ENCODE data around the gene MKKS. TPM values are rescaled to one million over a fixed set of nuclear protein-coding genes. Genes with fewer than 3 reads are reported as not detected.

The MKKS gene
- total RNA-seq, 4 donors from 2014 or later: 4.7 to 15.4 (median 12.9) TPM

DNA sequence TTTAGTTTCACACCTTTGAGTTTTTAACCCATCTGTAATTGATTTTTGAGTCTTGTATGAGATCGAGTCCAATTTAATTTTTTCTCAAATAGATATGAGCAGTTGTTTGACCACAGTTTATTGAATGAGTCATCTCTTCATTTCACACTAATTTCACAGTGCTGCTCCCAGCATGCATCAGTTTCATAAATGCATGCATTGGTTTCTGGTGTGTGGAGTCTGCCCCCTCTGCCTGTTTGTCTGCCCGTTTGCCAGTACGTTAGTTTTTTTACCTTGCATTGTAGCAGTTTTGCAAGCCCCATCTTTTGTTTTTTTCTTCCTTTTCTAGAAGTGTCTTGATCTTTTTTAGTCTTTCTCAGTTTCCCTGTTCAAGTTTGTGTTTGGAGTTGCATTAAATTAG lies 13.0 kb upstream of the MKKS start:
- Histone ChIP-seq H3K4me3 (no peak overlapping the region), H3K36me3 (no peaks in the 10 kb centered on the region), H3K27me3 (no peaks in the 10 kb centered on the region), H3K27ac (peak overlapping the region in 1 of 4 donors; percentile 30), H3K4me1 (peaks cover 2 to 16% (median 4%) of the 10 kb centered on the region in 3 donors), H3K9me3 (no peaks in the 10 kb centered on the region)
- 2 to 24% methylated on average over 3 of the region's 3 CpGs for WGBS, 2 donors
- intact Hi-C loops (cut with DNase I): no loop called here
- DNase-seq: no peak
- no peak for TF ChIP-seq POLR2A (IDR thresholded peaks at IDR 0.05)
- TF ChIP-seq, protein P1, sequence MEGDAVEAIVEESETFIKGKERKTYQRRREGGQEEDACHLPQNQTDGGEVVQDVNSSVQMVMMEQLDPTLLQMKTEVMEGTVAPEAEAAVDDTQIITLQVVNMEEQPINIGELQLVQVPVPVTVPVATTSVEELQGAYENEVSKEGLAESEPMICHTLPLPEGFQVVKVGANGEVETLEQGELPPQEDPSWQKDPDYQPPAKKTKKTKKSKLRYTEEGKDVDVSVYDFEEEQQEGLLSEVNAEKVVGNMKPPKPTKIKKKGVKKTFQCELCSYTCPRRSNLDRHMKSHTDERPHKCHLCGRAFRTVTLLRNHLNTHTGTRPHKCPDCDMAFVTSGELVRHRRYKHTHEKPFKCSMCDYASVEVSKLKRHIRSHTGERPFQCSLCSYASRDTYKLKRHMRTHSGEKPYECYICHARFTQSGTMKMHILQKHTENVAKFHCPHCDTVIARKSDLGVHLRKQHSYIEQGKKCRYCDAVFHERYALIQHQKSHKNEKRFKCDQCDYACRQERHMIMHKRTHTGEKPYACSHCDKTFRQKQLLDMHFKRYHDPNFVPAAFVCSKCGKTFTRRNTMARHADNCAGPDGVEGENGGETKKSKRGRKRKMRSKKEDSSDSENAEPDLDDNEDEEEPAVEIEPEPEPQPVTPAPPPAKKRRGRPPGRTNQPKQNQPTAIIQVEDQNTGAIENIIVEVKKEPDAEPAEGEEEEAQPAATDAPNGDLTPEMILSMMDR (IDR thresholded peaks at IDR 0.05): no peak

DNA sequence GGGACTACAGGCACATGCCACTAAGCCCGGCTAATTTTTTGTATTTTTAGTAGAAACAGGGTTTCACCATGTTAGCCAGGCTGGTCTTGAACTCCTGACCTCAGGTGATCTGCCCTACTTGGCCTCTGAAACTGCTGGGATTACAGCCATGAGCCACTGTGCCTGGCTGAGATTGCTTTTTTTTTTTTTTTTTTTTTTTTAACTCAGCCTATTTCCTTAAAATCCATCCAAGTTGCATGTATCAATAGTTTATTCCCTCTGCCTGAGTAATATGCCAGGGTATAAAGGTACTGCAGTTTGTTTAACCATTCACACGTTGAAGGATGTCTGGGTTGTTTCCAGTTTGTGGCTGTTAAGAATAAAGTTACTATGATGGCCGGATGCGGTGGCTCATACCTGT lies 11.7 kb upstream of the MKKS start:
- no peaks in the 10 kb centered on the region for H3K9me3 ChIP-seq
- no peak overlapping the region for H3K27ac ChIP-seq
- DNase-seq: no peak
- WGBS, 2 donors: 95 to 97% methylated on average over 3 to 4 of the region's 4 CpGs
- intact Hi-C loops (cut with DNase I): no loop called here
- no peaks in the 10 kb centered on the region for H3K36me3 ChIP-seq
- no peaks in the 10 kb centered on the region for H3K27me3 ChIP-seq
- peaks cover 2 to 16% (median 4%) of the 10 kb centered on the region in 3 donors for H3K4me1 ChIP-seq
- TF ChIP-seq POLR2A (IDR thresholded peaks at IDR 0.05): no peak
- TF ChIP-seq, protein P1 (IDR thresholded peaks at IDR 0.05): no peak
- no peak overlapping the region for H3K4me3 ChIP-seq

DNA sequence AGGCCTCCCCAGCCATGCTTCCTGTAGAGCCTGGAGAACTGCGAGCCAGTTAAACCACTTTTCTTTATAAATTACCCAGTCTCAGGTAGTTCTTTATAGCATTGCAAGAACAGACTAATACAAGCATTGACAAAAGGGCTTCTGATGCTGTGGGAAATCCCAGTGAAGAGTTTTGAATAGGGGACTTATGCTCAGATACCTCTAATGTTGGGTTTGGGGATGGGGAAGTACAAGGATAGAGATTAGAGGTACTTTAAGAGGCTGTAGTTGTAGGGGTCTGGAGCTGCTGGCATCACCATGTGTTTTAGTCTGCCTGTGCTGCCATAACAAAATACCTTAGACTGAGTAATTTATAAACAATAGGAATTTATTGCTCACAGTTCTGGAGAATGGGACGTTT lies 9.9 kb upstream of the MKKS start:
- 55 to 81% methylated on average over 2 of the region's 2 CpGs for WGBS, 2 donors
- H3K4me1 ChIP-seq: peaks cover 2 to 16% (median 4%) of the 10 kb centered on the region in 3 donors
- H3K27ac ChIP-seq: no peak overlapping the region
- no peaks in the 10 kb centered on the region for H3K36me3 ChIP-seq
- intact Hi-C loops (cut with DNase I): no loop called here
- DNase-seq: no peak
- TF ChIP-seq POLR2A (IDR thresholded peaks at IDR 0.05): no peak
- TF ChIP-seq, protein P1 (IDR thresholded peaks at IDR 0.05): no peak
- no peaks in the 10 kb centered on the region for H3K9me3 ChIP-seq
- no peaks in the 10 kb centered on the region for H3K27me3 ChIP-seq
- no peak overlapping the region for H3K4me3 ChIP-seq

DNA sequence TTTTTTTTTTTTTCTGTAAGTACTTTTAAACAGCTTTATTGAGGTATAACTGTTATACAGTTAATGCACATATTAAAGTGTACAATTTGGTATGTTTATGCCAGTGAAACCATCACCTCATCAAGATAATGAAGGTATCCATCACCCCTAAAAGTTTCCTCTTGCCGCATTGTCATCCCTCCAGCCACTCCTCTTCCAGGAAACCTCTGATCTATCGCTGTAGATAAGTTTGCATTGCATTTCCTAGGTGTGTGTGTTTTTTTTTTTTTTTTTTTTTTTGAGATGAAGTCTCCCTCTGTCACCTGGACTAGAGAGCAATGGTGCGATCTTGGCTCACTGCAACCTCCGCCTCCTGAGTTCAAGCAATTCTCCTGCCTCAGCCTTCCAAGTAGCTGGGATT lies 4.2 kb upstream of the MKKS start:
- Histone ChIP-seq H3K27ac (no peak overlapping the region), H3K36me3 (no peaks in the 10 kb centered on the region), H3K27me3 (no peaks in the 10 kb centered on the region), H3K4me1 (peaks cover 6 to 22% (median 10%) of the 10 kb centered on the region in 3 donors), H3K9me3 (no peaks in the 10 kb centered on the region), H3K4me3 (no peak overlapping the region)
- no peak for TF ChIP-seq POLR2A (IDR thresholded peaks at IDR 0.05)
- TF ChIP-seq, protein P1 (IDR thresholded peaks at IDR 0.05): no peak
- no peak for DNase-seq
- WGBS, 2 donors: 68 to 81% methylated on average over 4 of the region's 4 CpGs
- intact Hi-C loops (cut with DNase I): no loop called here

DNA sequence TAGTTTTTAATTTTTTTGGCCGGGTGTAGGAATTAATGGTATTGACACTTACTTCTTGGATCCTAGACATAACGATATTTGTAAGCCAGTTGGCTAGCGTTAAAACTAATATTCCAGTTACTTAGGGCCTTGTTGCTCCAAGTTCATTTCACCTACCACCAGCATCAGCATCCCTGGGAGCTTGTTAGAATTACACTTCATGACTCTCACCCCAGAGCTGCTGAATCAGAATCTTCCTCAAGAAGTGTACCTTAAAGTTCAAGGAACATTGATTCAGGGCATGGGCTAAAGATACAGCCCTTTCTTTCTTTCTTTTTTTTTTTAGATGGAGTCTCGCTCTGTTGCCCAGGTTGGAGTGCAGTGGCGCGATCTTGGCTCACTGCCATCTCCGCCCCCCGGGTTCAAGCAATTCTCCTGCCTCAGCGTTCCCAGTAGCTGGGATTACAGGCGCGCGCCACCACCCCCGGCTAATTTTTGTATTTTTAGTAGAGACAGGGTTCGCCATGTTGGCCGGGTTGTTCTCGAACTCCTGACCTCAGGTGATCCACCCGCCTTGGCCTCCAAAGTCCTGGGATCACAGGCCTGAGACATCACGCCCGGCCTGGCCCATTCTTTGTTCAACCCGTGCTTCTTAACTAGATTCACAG lies 2.2 kb upstream of the MKKS start:
- intact Hi-C loops (cut with DNase I): no loop called here
- Histone ChIP-seq H3K27ac (peak overlapping the region in 1 of 4 donors; percentile 97), H3K9me3 (no peaks in the 10 kb centered on the region), H3K4me1 (peaks cover 12 to 43% (median 27%) of the 10 kb centered on the region in 3 donors), H3K4me3 (peak overlapping the region in 3 of 4 donors; percentile 72 to 91 (median 84)), H3K27me3 (no peaks in the 10 kb centered on the region), H3K36me3 (no peaks in the 10 kb centered on the region)
- TF ChIP-seq POLR2A (IDR thresholded peaks at IDR 0.05): no peak
- TF ChIP-seq, protein P1 (IDR thresholded peaks at IDR 0.05): no peak
- no peak for DNase-seq
- 94 to 96% methylated on average over 16 to 20 of the region's 20 CpGs for WGBS, 2 donors
